HepG2 (cell line): ENCODE results near the gene GABRB1. TPM values are rescaled to one million over a fixed set of nuclear protein-coding genes. Genes with fewer than 3 reads are reported as not detected.

Source experiments
- FOXO4 ChIP-seq: sonication (generic); formaldehyde crosslinking; conservative IDR thresholded peaks from 2 replicates; pipeline ENCODE4 v1.8.1; 2023; ENCODE audit warnings: missing genetic modification reagents
- HOXD1 ChIP-seq: sonication (generic); formaldehyde crosslinking; IDR thresholded peaks from 2 replicates; pipeline ENCODE4 v1.5.0; 2020; ENCODE audit warnings: missing genetic modification reagents
- KIAA2018 ChIP-seq: sonication (generic); formaldehyde crosslinking; IDR thresholded peaks from 2 replicates; pipeline ENCODE4 v1.5.0; 2020; ENCODE audit warnings: mild to moderate bottlenecking, missing genetic modification reagents, borderline replicate concordance
- MAFK ChIP-seq, 2 experiments: IDR thresholded peaks in 1 of 2; conservative IDR thresholded peaks in 1 of 2; 2 replicates each; pipeline ENCODE4 v1.6.1; 2011; ENCODE audit warnings: improper control_type of control experiment in 2 of 2, low read length in 2 of 2
- MEIS2 ChIP-seq: sonication (generic); formaldehyde crosslinking; IDR thresholded peaks from 2 replicates; pipeline ENCODE4 v1.9.0; 2021; ENCODE audit warnings: mild to moderate bottlenecking, missing genetic modification reagents
- MTA3 ChIP-seq: sonication (generic); formaldehyde crosslinking; IDR thresholded peaks from 2 replicates; pipeline ENCODE4 v1.4.0; 2020; ENCODE audit warnings: missing genetic modification reagents
- PHB2 ChIP-seq: fragments of 450-650 bp; IDR thresholded peaks from 2 replicates; pipeline ENCODE4 v1.6.1; 2018; ENCODE audit not compliant: partially characterized antibody
- REST ChIP-seq, 2 experiments: IDR thresholded peaks; 2 replicates each; pipeline ENCODE4 v1.6.1; 2011 to 2012; ENCODE audit warnings: low read length in 2 of 2, borderline replicate concordance in 1 of 2, low read depth in 1 of 2, mild to moderate bottlenecking in 1 of 2, moderate library complexity in 1 of 2
- RFXAP ChIP-seq: sonication (generic); formaldehyde crosslinking; IDR thresholded peaks from 2 replicates; pipeline ENCODE4 v1.4.0; 2020; ENCODE audit warnings: missing genetic modification reagents, borderline replicate concordance
- SIN3A ChIP-seq: IDR thresholded peaks from 2 replicates; pipeline ENCODE4 v1.6.1; 2011; ENCODE audit warnings: low read depth, mild to moderate bottlenecking, control low read depth, low read length, borderline replicate concordance
- SMYD3 ChIP-seq: sonication (generic); formaldehyde crosslinking; IDR thresholded peaks from 2 replicates; pipeline ENCODE4 v1.8.1; 2023; ENCODE audit warnings: mild to moderate bottlenecking, missing genetic modification reagents
- TCF7 ChIP-seq: sonication (generic); IDR thresholded peaks from 2 replicates; pipeline ENCODE4 v1.6.1; 2016; ENCODE audit warnings: antibody characterized with exemption, low read depth
- TOE1 ChIP-seq: sonication (generic); formaldehyde crosslinking; IDR thresholded peaks from 2 replicates; pipeline ENCODE4 v1.4.0; 2020; ENCODE audit warnings: mild to moderate bottlenecking, missing genetic modification reagents
- ZBTB7A ChIP-seq: sonication (generic); formaldehyde crosslinking; IDR thresholded peaks from 2 replicates; pipeline ENCODE4 v1.8.0; 2022; ENCODE audit warnings: mild to moderate bottlenecking, missing genetic modification reagents
- ZNF704 ChIP-seq: sonication (generic); formaldehyde crosslinking; IDR thresholded peaks from 2 replicates; pipeline ENCODE4 v1.8.1; 2023; ENCODE audit warnings: mild to moderate bottlenecking, inconsistent platforms, moderate library complexity, missing genetic modification reagents, borderline replicate concordance
- polyA plus RNA-seq, 8 experiments: library from polyadenylated mRNA; depleted of rRNA in 3 of 8; stranded (reverse) in 7 of 8; unstranded in 1 of 8; fragments of >200 nt; fragmentation: Illumina TruSeq in 4 of 8; extraction: Trizol in 4 of 8; gene quantifications; 2 replicates each; pipeline versions ENCODE4 v1.2.1 to v1.2.3, GENCODE V29; 2011 to 2016; ENCODE audit warnings: low read depth in 4 of 8, missing spikeins in 1 of 8, mixed read lengths in 1 of 8; ENCODE audit not compliant: insufficient read depth in 1 of 8
- total RNA-seq, 5 experiments: library from RNA; depleted of rRNA; stranded (reverse); fragments of >200 nt; fragmentation: Illumina TruSeq; extraction: Trizol; gene quantifications; 2 replicates each; pipeline ENCODE4 v1.2.3, GENCODE V29; 2016; ENCODE audit warnings: low read depth in 1 of 5

The GABRB1 gene
- total and polyA plus RNA-seq, 2 of the 13 experiments (the other 11 are each of a cell fraction or from before 2014, with no cell fraction given): not detected

- TF ChIP-seq REST (IDR thresholded peaks at IDR 0.05; ENCODE audit: borderline replicate concordance in 1 of 2, low read depth in 1 of 2, low read length in 2 of 2) (no peak), ZNF704 (no peak), ZBTB7A (CRISPR knock-in tag) (no peak), MAFK (conservative IDR thresholded peaks at IDR 0.05 in 1 of 2, IDR thresholded peaks at IDR 0.05 in 1 of 2; ENCODE audit: low read length in 2 of 2) (no peak), TOE1 (CRISPR knock-in tag) (no peak), TCF7 (no peak), MEIS2 (CRISPR knock-in tag) (no peak), FOXO4 (CRISPR knock-in tag) (no peak), PHB2 (no peak), SIN3A (peak; percentile 37; the same call in 1 of the 2 replicates), RFXAP (no peak), HOXD1 (CRISPR knock-in tag) (no peak), SMYD3 (CRISPR knock-in tag) (peak; percentile 84), KIAA2018 (CRISPR knock-in tag) (no peak), MTA3 (CRISPR knock-in tag) (no peak)
These were observed 432.0 kb downstream of the GABRB1 start, which contains the start of gene COMMD8 (continued) for GRCh38 chr4:47463235-47463956.
